VCaP (cell line): ENCODE data around the gene OPN1SW.
A peak's percentile ranks its signal among the peaks of the same experiment; 100 is the strongest.

Source experiments
- H3K27ac ChIP-seq: fragments of 450-650 bp; 2 replicates; pipeline ENCODE4 v1.5.1; 2017
- CTCF ChIP-seq: fragments of 450-650 bp; conservative IDR thresholded peaks from 2 replicates; pipeline ENCODE4 v1.5.1; 2017; ENCODE audit warnings: mild to moderate bottlenecking, moderate library complexity

The OPN1SW gene

GRCh38 chr7:128788446-128789412 is 13.1 kb upstream of the OPN1SW start:
- H3K27ac ChIP-seq, result no peak overlapping the region
- TF ChIP-seq CTCF, result no peak

GRCh38 chr7:128785738-128786137 is 10.1 kb upstream of the OPN1SW start:
- no peak for TF ChIP-seq CTCF
- H3K27ac ChIP-seq, result 0 out of 2 replicates have a peak overlapping the region, but pooled peaks have one; percentile 4

- no peak overlapping the region for H3K27ac ChIP-seq
- TF ChIP-seq CTCF, result no peak
Measured at GRCh38 chr7:128783143-128783861, 7.7 kb upstream of the OPN1SW start.

GRCh38 chr7:128781851-128782250 is 6.3 kb upstream of the OPN1SW start:
- no peak for TF ChIP-seq CTCF
- H3K27ac ChIP-seq, result no peak overlapping the region

DNA sequence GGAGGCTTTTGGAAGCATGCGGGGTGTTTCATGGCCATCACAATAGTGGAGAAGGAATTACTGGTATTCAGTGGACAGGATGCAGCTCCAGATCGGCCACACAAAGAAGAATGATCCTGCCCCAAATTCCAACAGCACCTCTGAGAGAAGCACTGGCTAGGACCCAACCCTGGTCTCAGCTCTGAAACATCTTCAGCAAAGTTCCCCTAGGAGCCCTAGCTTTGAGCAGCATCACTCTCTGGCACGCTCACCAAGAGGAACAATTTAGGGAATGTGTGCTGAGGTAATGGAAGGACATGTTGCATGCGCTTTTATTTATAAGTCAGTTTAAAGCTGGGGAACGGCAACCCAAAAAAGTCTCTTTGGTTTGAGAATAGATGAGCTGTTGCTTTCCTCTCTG is 5.5 kb upstream of the OPN1SW start:
- TF ChIP-seq CTCF, result no peak
- no peak overlapping the region for H3K27ac ChIP-seq

GRCh38 chr7:128778946-128779345 is 3.4 kb upstream of the OPN1SW start:
- no peak for TF ChIP-seq CTCF
- H3K27ac ChIP-seq, result no peak overlapping the region
